Endothelial cell (in vitro differentiated cells): ENCODE measurements around the gene IP6K3. TPM values are rescaled to one million over a fixed set of nuclear protein-coding genes. Genes with fewer than 3 reads are reported as not detected.
A peak's percentile ranks its signal among the peaks of the same experiment; 100 is the strongest.

Experiments
- DNase-seq: peaks from one replicate; pipeline ENCODE4 v3.0.0; 2021; ENCODE audit warnings: low spot score
- H3K27ac Mint-ChIP-seq: one replicate; pipeline ENCODE4 v1.8.0; 2021; ENCODE audit warnings: mixed read lengths, inconsistent platforms; ENCODE audit not compliant: unreplicated experiment
- H3K27me3 Mint-ChIP-seq: one replicate; pipeline ENCODE4 v1.8.0; 2021; ENCODE audit warnings: mild to moderate bottlenecking, moderate library complexity, mixed read lengths, inconsistent platforms; ENCODE audit not compliant: unreplicated experiment
- H3K36me3 Mint-ChIP-seq: one replicate; pipeline ENCODE4 v1.8.0; 2021; ENCODE audit warnings: mild to moderate bottlenecking, low read depth, mixed read lengths, inconsistent platforms; ENCODE audit not compliant: unreplicated experiment
- H3K4me1 Mint-ChIP-seq: one replicate; pipeline ENCODE4 v1.8.0; 2021; ENCODE audit warnings: mild to moderate bottlenecking, mixed read lengths, inconsistent platforms; ENCODE audit not compliant: unreplicated experiment
- H3K4me3 Mint-ChIP-seq: one replicate; pipeline ENCODE4 v1.8.0; 2021; ENCODE audit warnings: mild to moderate bottlenecking, mixed read lengths, inconsistent platforms; ENCODE audit not compliant: unreplicated experiment
- H3K9me3 Mint-ChIP-seq: one replicate; pipeline ENCODE4 v1.8.0; 2021; ENCODE audit warnings: mixed read lengths, inconsistent platforms; ENCODE audit not compliant: unreplicated experiment
- CTCF ChIP-seq: fragments of 200-600 bp; sonication (generic); IDR thresholded peaks from one replicate; pipeline ENCODE4 v1.5.0; 2021; ENCODE audit warnings: antibody characterized with exemption; ENCODE audit not compliant: unreplicated experiment
- total RNA-seq: library from RNA; stranded (reverse); fragmentation: NEBNext Ultra II Directional; extraction: Animal tissue kit (Norgen Biotek cat#: 25700); gene quantifications from one replicate; pipeline ENCODE4 v1.2.1, GENCODE V29; 2021; ENCODE audit not compliant: unreplicated experiment

The IP6K3 gene
- total RNA-seq, 1 donor from 2014 or later, result not detected

DNA sequence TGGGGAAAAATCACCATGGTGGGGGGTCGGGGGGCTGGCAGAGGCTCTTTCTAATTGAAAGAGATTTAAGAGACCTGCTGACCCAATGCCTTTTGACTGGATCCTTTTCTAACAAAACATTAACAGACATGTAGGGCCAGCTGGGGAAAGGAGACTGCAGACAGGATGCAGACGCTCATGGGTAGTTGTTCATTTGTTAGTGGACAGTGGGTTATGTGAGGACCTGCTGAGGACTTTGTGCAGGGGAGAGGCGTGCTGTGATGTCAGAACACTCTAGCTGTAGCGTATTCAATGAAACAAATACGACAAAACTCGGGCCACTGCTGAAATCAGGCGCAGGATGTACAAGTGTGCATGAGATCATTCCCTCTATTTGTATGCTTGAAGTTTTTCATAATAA is 1.2 kb downstream of the IP6K3 start:
- no peak for DNase-seq
- peaks cover 14% of the 10 kb centered on the region for H3K27me3 Mint-ChIP-seq
- H3K27ac Mint-ChIP-seq, result no peak overlapping the region
- no peak for TF ChIP-seq CTCF
- H3K4me3 Mint-ChIP-seq, result no peak overlapping the region
- H3K9me3 Mint-ChIP-seq, result no peaks in the 10 kb centered on the region
- peaks cover 9% of the 10 kb centered on the region for H3K4me1 Mint-ChIP-seq
- H3K36me3 Mint-ChIP-seq, result no peaks in the 10 kb centered on the region

DNA sequence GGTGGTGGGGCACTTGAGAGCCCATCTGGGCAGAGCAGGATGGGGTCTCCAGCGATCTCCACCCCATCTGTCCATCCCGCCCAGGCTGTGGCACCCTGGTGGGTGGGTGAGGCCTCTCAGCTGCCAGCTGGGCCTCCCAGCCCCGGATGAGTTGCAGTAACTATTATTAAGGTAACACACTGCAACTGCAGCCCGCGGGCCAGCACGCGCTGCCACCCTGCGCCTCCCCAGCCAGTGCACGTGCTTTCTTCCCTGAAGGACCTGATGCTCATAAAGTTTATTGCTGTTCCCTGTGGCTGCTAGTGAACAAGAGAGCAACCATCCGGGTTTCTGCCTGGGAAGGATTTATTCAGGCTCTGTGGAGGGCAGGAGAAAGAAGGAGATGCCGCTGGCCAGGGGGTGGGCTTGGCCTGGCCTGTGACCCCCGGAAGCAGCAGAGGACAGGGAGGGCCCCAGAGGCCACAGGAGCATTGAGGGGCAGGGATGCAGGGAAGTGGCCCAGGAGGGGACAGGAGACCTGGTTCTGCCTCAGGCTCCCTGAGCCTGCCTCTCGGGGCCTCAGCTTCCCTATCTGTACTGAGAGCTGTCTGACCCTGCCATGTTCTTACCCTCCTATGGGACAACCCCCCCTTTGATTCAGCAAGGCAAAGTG is 1.7 kb downstream of the IP6K3 start:
- no peak for DNase-seq
- Mint-ChIP-seq H3K27me3 (peaks cover 10% of the 10 kb centered on the region), H3K4me3 (no peak overlapping the region), H3K4me1 (peaks cover 9% of the 10 kb centered on the region), H3K36me3 (no peaks in the 10 kb centered on the region), H3K9me3 (no peaks in the 10 kb centered on the region), H3K27ac (no peak overlapping the region)
- TF ChIP-seq CTCF, result no peak

GRCh38 chr6:33744001-33744848 is 2.5 kb downstream of the IP6K3 start:
- Mint-ChIP-seq H3K9me3 (no peaks in the 10 kb centered on the region), H3K27ac (no peak overlapping the region), H3K4me1 (peaks cover 9% of the 10 kb centered on the region), H3K27me3 (peaks cover 6% of the 10 kb centered on the region), H3K4me3 (no peak overlapping the region), H3K36me3 (no peaks in the 10 kb centered on the region)
- peak; percentile 67 for TF ChIP-seq CTCF
- DNase-seq, result peak; percentile 80

- no peak for TF ChIP-seq CTCF
- no peak for DNase-seq
- Mint-ChIP-seq H3K4me1 (peaks cover 9% of the 10 kb centered on the region), H3K4me3 (no peak overlapping the region), H3K27me3 (peaks cover 6% of the 10 kb centered on the region), H3K36me3 (no peaks in the 10 kb centered on the region), H3K9me3 (no peaks in the 10 kb centered on the region), H3K27ac (no peak overlapping the region)
Measured at GRCh38 chr6:33742837-33743236, 3.9 kb downstream of the IP6K3 start.

DNA sequence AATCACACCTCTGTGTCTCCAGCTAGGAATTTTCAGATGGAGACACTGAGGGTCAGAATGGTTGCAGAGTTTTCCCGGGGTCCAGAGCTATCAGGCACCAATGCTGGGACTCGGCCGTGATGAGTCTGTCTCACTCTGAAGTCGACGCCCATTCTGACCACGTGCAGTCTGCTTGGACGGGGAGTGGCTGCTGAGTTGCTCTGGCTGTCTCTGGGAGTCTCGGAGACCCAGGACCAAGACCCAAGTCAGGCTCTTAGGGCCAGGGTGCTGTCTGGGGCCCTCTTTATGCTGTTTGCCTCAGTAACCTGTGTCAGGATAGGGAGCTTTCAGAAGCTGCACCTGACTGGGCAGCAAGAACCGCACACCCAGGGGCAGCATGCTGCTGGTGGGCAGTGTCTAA is 4.6 kb downstream of the IP6K3 start:
- Mint-ChIP-seq H3K27ac (no peak overlapping the region), H3K36me3 (no peaks in the 10 kb centered on the region), H3K27me3 (peaks cover 5% of the 10 kb centered on the region), H3K9me3 (no peaks in the 10 kb centered on the region), H3K4me3 (no peak overlapping the region), H3K4me1 (peaks cover 9% of the 10 kb centered on the region)
- TF ChIP-seq CTCF, result no peak
- no peak for DNase-seq
